OCI-LY1 (cell line): ENCODE data around the gene PCBP3.

Source experiments
- H2AFZ ChIP-seq: fragments of 200-600 bp; sonication (generic), shearing (Covaris generic); 2 replicates; pipeline ENCODE4 v1.6.0; 2014; ENCODE audit warnings: antibody characterized with exemption, mild to moderate bottlenecking, low read length
- H3F3A ChIP-seq: fragments of 200-600 bp; sonication (generic), shearing (Covaris generic); 2 replicates; pipeline ENCODE4 v1.6.0; 2014; ENCODE audit warnings: mild to moderate bottlenecking, antibody characterized with exemption, low read length, moderate library complexity; ENCODE audit not compliant: insufficient read depth
- H3K27ac ChIP-seq: fragments of 200-600 bp; sonication (generic); 2 replicates; pipeline ENCODE4 v1.5.1; 2014; ENCODE audit warnings: low read length, mixed run types, mild to moderate bottlenecking, low read depth; ENCODE audit not compliant: poor library complexity, severe bottlenecking
- H3K27me3 ChIP-seq: fragments of 200-600 bp; sonication (generic); 2 replicates; pipeline ENCODE4 v1.6.0; 2014; ENCODE audit warnings: antibody characterized with exemption, mild to moderate bottlenecking, low read length, moderate library complexity; ENCODE audit not compliant: insufficient read depth
- H3K36me3 ChIP-seq: fragments of 200-600 bp; sonication (generic); 2 replicates; pipeline ENCODE4 v1.6.1; 2014; ENCODE audit warnings: mild to moderate bottlenecking, antibody characterized with exemption, low read length, moderate library complexity, mixed read lengths; ENCODE audit not compliant: insufficient read depth
- H3K4me1 ChIP-seq: fragments of 200-600 bp; sonication (generic); 2 replicates; pipeline ENCODE4 v1.5.1; 2014; ENCODE audit warnings: mild to moderate bottlenecking, low read length, moderate library complexity; ENCODE audit not compliant: insufficient read depth, severe bottlenecking
- H3K4me2 ChIP-seq: fragments of 200-600 bp; sonication (generic), shearing (Covaris generic); 2 replicates; pipeline ENCODE4 v1.6.1; 2014; ENCODE audit warnings: low read length
- H3K4me3 ChIP-seq: fragments of 200-600 bp; sonication (generic); 2 replicates; pipeline ENCODE4 v1.5.1; 2014; ENCODE audit warnings: low read length, low read depth, mild to moderate bottlenecking, mixed read lengths; ENCODE audit not compliant: poor library complexity, severe bottlenecking
- H3K79me2 ChIP-seq: fragments of 200-600 bp; shearing (Covaris generic); 2 replicates; pipeline ENCODE4 v1.6.1; 2016; ENCODE audit warnings: mixed run types, low read length, mixed read lengths; ENCODE audit not compliant: insufficient read depth
- H3K9ac ChIP-seq: fragments of 200-600 bp; sonication (generic), shearing (Covaris generic); 2 replicates; pipeline ENCODE4 v1.6.1; 2014; ENCODE audit warnings: mild to moderate bottlenecking, low read length, mixed read lengths
- H3K9me2 ChIP-seq: fragments of 200-600 bp; sonication (generic), shearing (Covaris generic); 2 replicates; pipeline ENCODE4 v1.6.1; 2014; ENCODE audit warnings: low read depth, mild to moderate bottlenecking, low read length, mixed read lengths
- H3K9me3 ChIP-seq: fragments of 200-600 bp; shearing (Covaris generic); 2 replicates; pipeline ENCODE4 v1.6.1; 2014; ENCODE audit warnings: low read length, mixed read lengths
- H4K20me1 ChIP-seq: fragments of 200-600 bp; sonication (generic), shearing (Covaris generic); 2 replicates; pipeline ENCODE4 v1.6.0; 2016; ENCODE audit warnings: mild to moderate bottlenecking, low read length; ENCODE audit not compliant: insufficient read depth
- CTCF ChIP-seq: fragments of 200-600 bp; sonication (generic), shearing (Covaris generic); IDR thresholded peaks from 2 replicates; pipeline ENCODE4 v1.5.1; 2017; ENCODE audit warnings: mild to moderate bottlenecking, antibody characterized with exemption, low read length, moderate library complexity, mixed read lengths
- EZH2 ChIP-seq: fragments of 200-600 bp; sonication (generic), shearing (Covaris generic); IDR thresholded peaks from 2 replicates; pipeline ENCODE4 v1.8.0; 2017; ENCODE audit warnings: borderline replicate concordance, mixed run types, mild to moderate bottlenecking, antibody characterized with exemption, low read length, moderate library complexity, mixed read lengths

The PCBP3 gene

GRCh38 chr21:45821315-45821962, 177.9 kb downstream of the PCBP3 start:
- Histone ChIP-seq H3K27ac (no peak overlapping the region), H4K20me1 (no peaks in the 10 kb centered on the region), H3K36me3 (no peaks in the 10 kb centered on the region), H3K79me2 (no peaks in the 10 kb centered on the region), H3K4me1 (no peaks in the 10 kb centered on the region), H3F3A (no peaks in the 10 kb centered on the region), H2AFZ (no peak overlapping the region), H3K4me3 (no peak overlapping the region), H3K4me2 (no peak overlapping the region), H3K9me2 (no peaks in the 10 kb centered on the region), H3K9ac (no peak overlapping the region), H3K9me3 (no peaks in the 10 kb centered on the region), H3K27me3 (no peaks in the 10 kb centered on the region)
- TF ChIP-seq EZH2: no peak
- no peak for TF ChIP-seq CTCF

GRCh38 chr21:45821998-45822397, 178.5 kb downstream of the PCBP3 start:
- H3K27me3 ChIP-seq: no peaks in the 10 kb centered on the region
- H3K79me2 ChIP-seq: no peaks in the 10 kb centered on the region
- H3K4me1 ChIP-seq: no peaks in the 10 kb centered on the region
- H4K20me1 ChIP-seq: no peaks in the 10 kb centered on the region
- H3K4me3 ChIP-seq: no peak overlapping the region
- no peaks in the 10 kb centered on the region for H3K9me2 ChIP-seq
- no peaks in the 10 kb centered on the region for H3F3A ChIP-seq
- no peaks in the 10 kb centered on the region for H3K9me3 ChIP-seq
- no peak overlapping the region for H3K4me2 ChIP-seq
- H3K36me3 ChIP-seq: no peaks in the 10 kb centered on the region
- H2AFZ ChIP-seq: no peak overlapping the region
- H3K9ac ChIP-seq: no peak overlapping the region
- no peak overlapping the region for H3K27ac ChIP-seq
- TF ChIP-seq EZH2 (no peak), CTCF (no peak)

- H3K9me3 ChIP-seq: no peaks in the 10 kb centered on the region
- no peaks in the 10 kb centered on the region for H3K79me2 ChIP-seq
- no peaks in the 10 kb centered on the region for H3K9me2 ChIP-seq
- no peaks in the 10 kb centered on the region for H3K4me1 ChIP-seq
- H3K9ac ChIP-seq: no peak overlapping the region
- H3F3A ChIP-seq: no peaks in the 10 kb centered on the region
- no peak overlapping the region for H3K4me2 ChIP-seq
- no peaks in the 10 kb centered on the region for H3K27me3 ChIP-seq
- H3K36me3 ChIP-seq: no peaks in the 10 kb centered on the region
- no peak overlapping the region for H3K27ac ChIP-seq
- no peaks in the 10 kb centered on the region for H4K20me1 ChIP-seq
- TF ChIP-seq EZH2 (no peak), CTCF (no peak)
- H3K4me3 ChIP-seq: no peak overlapping the region
- H2AFZ ChIP-seq: no peak overlapping the region
These were observed 179.0 kb downstream of the PCBP3 start for GRCh38 chr21:45822429-45823099.
